UCSD-AML1 (cell line): ENCODE measurements around the gene SH2D6.
"Not testable (repeated sequence)": the region's sequence is repeated elsewhere in the genome, so short reads cannot be mapped to it uniquely, and the experiment has no call there.

ENCODE experiments used
- DNase-seq: peaks from one replicate; lab custom pipeline; 2025; ENCODE audit not compliant: unreplicated experiment; lab: John Stamatoyannopoulos, UW

SH2D6 gene

GRCh38 chr2:85439025-85439472 is 20.5 kb downstream of the SH2D6 start:
- DNase-seq: no peak

GRCh38 chr2:85439569-85439968 is 21.1 kb downstream of the SH2D6 start:
- not testable (repeated sequence) for DNase-seq

- no peak for DNase-seq
Observed at GRCh38 chr2:85439986-85440385, 21.5 kb downstream of the SH2D6 start.

GRCh38 chr2:85440729-85441128 is 22.2 kb downstream of the SH2D6 start:
- DNase-seq: no peak

- DNase-seq: no peak
Observed at GRCh38 chr2:85441864-85442263, 23.4 kb downstream of the SH2D6 start.

GRCh38 chr2:85444629-85445172 is 26.2 kb downstream of the SH2D6 start:
- DNase-seq: no peak

- DNase-seq: no peak
Observed at GRCh38 chr2:85445316-85446295, 27.1 kb downstream of the SH2D6 start.

- no peak for DNase-seq
Observed at GRCh38 chr2:85446296-85447221, 28.0 kb downstream of the SH2D6 start.

- DNase-seq: no peak
Observed at GRCh38 chr2:85447222-85447585, 28.7 kb downstream of the SH2D6 start.

GRCh38 chr2:85448461-85449213 is 30.1 kb downstream of the SH2D6 start:
- no peak for DNase-seq

- no peak for DNase-seq
Observed at GRCh38 chr2:85449214-85449588, 30.7 kb downstream of the SH2D6 start.

- no peak for DNase-seq
Observed at GRCh38 chr2:85452237-85452636, 33.7 kb downstream of the SH2D6 start.

GRCh38 chr2:85453571-85453970 is 35.1 kb downstream of the SH2D6 start:
- no peak for DNase-seq

- DNase-seq: no peak
Observed at GRCh38 chr2:85455552-85456090, 37.1 kb downstream of the SH2D6 start.

- no peak for DNase-seq
Observed at GRCh38 chr2:85457043-85457442, 38.5 kb downstream of the SH2D6 start.

GRCh38 chr2:85457877-85458316 is 39.4 kb downstream of the SH2D6 start:
- DNase-seq: no peak

- DNase-seq: no peak
Observed at GRCh38 chr2:85458601-85459563, 40.4 kb downstream of the SH2D6 start.

- no peak for DNase-seq
Observed at GRCh38 chr2:85459771-85460170, 41.3 kb downstream of the SH2D6 start.

GRCh38 chr2:85462322-85462721 is 43.8 kb downstream of the SH2D6 start:
- DNase-seq: no peak
